H1 (cell line): ENCODE measurements around the gene DENND1A. TPM values are rescaled to one million over a fixed set of nuclear protein-coding genes. Genes with fewer than 3 reads are reported as not detected.

Experiments
- CTCF ChIA-PET: fragments of 300-600 bp; sonication (Branson Sonifier 250); formaldehyde crosslinking; loops from one replicate; lab custom pipeline; 2021; ENCODE audit not compliant: partially characterized antibody; lab: Charles Lee
- POLR2A ChIA-PET: fragments of 300-600 bp; sonication (Branson Sonifier 250); formaldehyde crosslinking; loops from one replicate; lab custom pipeline; 2021; ENCODE audit warnings: inconsistent platforms; ENCODE audit not compliant: partially characterized antibody; lab: Charles Lee
- DNase-seq, 2 experiments: peaks; one replicate each; pipeline versions ENCODE4 v3.0.0 to v3.0.0-alpha.2; 2010 to 2022; ENCODE audit warnings: low spot score in 2 of 2, low read depth in 1 of 2, mixed read lengths in 1 of 2
- FAIRE-seq: peaks from 2 replicates; lab custom pipeline; 2011; peaks lifted over from hg19 to GRCh38; lab: Jason Lieb, UNC
- H2AFZ ChIP-seq: 2 replicates; pipeline ENCODE4 v1.8.1; 2012; ENCODE audit warnings: low read length, inconsistent platforms
- H2AK5ac ChIP-seq: 2 replicates; pipeline ENCODE4 v1.6.1; 2013; ENCODE audit warnings: low read depth, low read length
- H2BK120ac ChIP-seq: replicated peaks from 2 replicates; pipeline ENCODE3; 2013; ENCODE audit warnings: low read depth, low read length, inconsistent platforms
- H2BK12ac ChIP-seq: 2 replicates; pipeline ENCODE4 v1.6.1; 2013; ENCODE audit warnings: low read depth, low read length
- H2BK15ac ChIP-seq: 2 replicates; pipeline ENCODE4 v1.6.1; 2013; ENCODE audit warnings: low read length
- H2BK20ac ChIP-seq: 2 replicates; pipeline ENCODE4 v1.6.1; 2013; ENCODE audit warnings: low read length
- H2BK5ac ChIP-seq: 2 replicates; pipeline ENCODE4 v1.6.1; 2013; ENCODE audit warnings: low read depth, low read length
- H3K14ac ChIP-seq: 2 replicates; pipeline ENCODE4 v1.6.1; 2013; ENCODE audit warnings: inconsistent platforms; ENCODE audit not compliant: insufficient read length
- H3K18ac ChIP-seq: 2 replicates; pipeline ENCODE4 v1.6.1; 2013; ENCODE audit warnings: low read length; ENCODE audit errors: extremely low read depth
- H3K23ac ChIP-seq: 2 replicates; pipeline ENCODE4 v1.6.1; 2013; ENCODE audit warnings: inconsistent platforms; ENCODE audit not compliant: insufficient read length
- H3K23me2 ChIP-seq: 2 replicates; pipeline ENCODE4 v1.6.1; 2013; ENCODE audit warnings: low read depth, low read length
- H3K27ac ChIP-seq: 2 replicates; pipeline ENCODE4 v1.6.1; 2011; ENCODE audit warnings: low read depth, low read length, inconsistent platforms
- H3K27me3 ChIP-seq, 4 experiments: replicated peaks in 1 of 4; 1 replicate in 1 of 4; 2 replicates in 3 of 4; pipeline versions ENCODE4 v1.6.1 to v1.8.1; 2011 to 2013; ENCODE audit warnings: low read length in 3 of 4, mild to moderate bottlenecking in 3 of 4, inconsistent platforms in 2 of 4, mixed read lengths in 2 of 4, moderate library complexity in 1 of 4; ENCODE audit not compliant: control insufficient read depth in 3 of 4, insufficient read depth in 3 of 4; ENCODE audit errors: extremely low read depth in 1 of 4
- H3K36me3 ChIP-seq, 4 experiments: 2 replicates each; pipeline versions ENCODE4 v1.6.1 to v1.8.1; 2011 to 2013; ENCODE audit warnings: mild to moderate bottlenecking in 4 of 4, low read length in 3 of 4, moderate library complexity in 2 of 4, control low read depth in 1 of 4, inconsistent platforms in 1 of 4; ENCODE audit not compliant: insufficient read depth in 4 of 4, control insufficient read depth in 2 of 4
- H3K4ac ChIP-seq: replicated peaks from 2 replicates; pipeline ENCODE3; 2013; ENCODE audit warnings: low read length, low read depth, mixed read lengths, inconsistent platforms; ENCODE audit not compliant: insufficient read length
- H3K4me1 ChIP-seq, 4 experiments: replicated peaks in 1 of 4; 1 replicate in 1 of 4; 2 replicates in 3 of 4; pipeline versions ENCODE4 v1.6.1 to v1.8.1; 2011 to 2013; ENCODE audit warnings: low read length in 3 of 4, inconsistent platforms in 2 of 4, mixed read lengths in 1 of 4; ENCODE audit not compliant: insufficient read depth in 4 of 4, control insufficient read depth in 3 of 4
- H3K4me2 ChIP-seq, 2 experiments: 2 replicates each; pipeline versions ENCODE4 v1.6.1 to v1.8.1; 2011 to 2013; ENCODE audit warnings: low read depth in 2 of 2, low read length in 2 of 2, control low read depth in 1 of 2, inconsistent platforms in 1 of 2, mild to moderate bottlenecking in 1 of 2; ENCODE audit not compliant: insufficient read depth in 1 of 2
- H3K4me3 ChIP-seq, 4 experiments: fragments of 200-600, 300-600 bp in 1 of 4; sonication (generic), shearing (Covaris generic), sonication (Bioruptor Twin) in 1 of 4; 2 replicates each; pipeline versions ENCODE4 v1.5.1 to v1.8.1; 2011 to 2016; ENCODE audit warnings: low read length in 4 of 4, low read depth in 3 of 4, control low read depth in 2 of 4, inconsistent platforms in 2 of 4, mild to moderate bottlenecking in 2 of 4, mixed read lengths in 1 of 4, moderate library complexity in 1 of 4; ENCODE audit not compliant: insufficient read depth in 2 of 4; ENCODE audit errors: extremely low read depth in 1 of 4
- H3K56ac ChIP-seq: replicated peaks from 2 replicates; pipeline ENCODE3; 2013; ENCODE audit warnings: low read depth, mild to moderate bottlenecking, mixed read lengths, low read length, inconsistent platforms; ENCODE audit not compliant: insufficient read length
- H3K79me1 ChIP-seq: 2 replicates; pipeline ENCODE4 v1.6.1; 2013; ENCODE audit warnings: low read depth, low read length, control low read depth
- H3K79me2 ChIP-seq, 2 experiments: 2 replicates each; pipeline versions ENCODE4 v1.6.1 to v1.8.1; 2012 to 2013; ENCODE audit warnings: low read length in 2 of 2, mild to moderate bottlenecking in 2 of 2, inconsistent platforms in 1 of 2; ENCODE audit not compliant: insufficient read depth in 2 of 2, control insufficient read depth in 1 of 2
- H3K9ac ChIP-seq, 4 experiments: replicated peaks in 1 of 4; 1 replicate in 1 of 4; 2 replicates in 3 of 4; pipeline versions ENCODE4 v1.6.1 to v1.8.1; 2011 to 2013; ENCODE audit warnings: low read depth in 3 of 4, low read length in 3 of 4, control low read depth in 2 of 4, mild to moderate bottlenecking in 2 of 4, moderate library complexity in 2 of 4, inconsistent platforms in 1 of 4; ENCODE audit errors: extremely low read depth in 1 of 4
- H3K9me3 ChIP-seq, 2 experiments: 2 replicates each; pipeline versions ENCODE4 v1.6.1 to v1.8.1; 2012 to 2013; ENCODE audit warnings: mild to moderate bottlenecking in 2 of 2, moderate library complexity in 2 of 2, control low read depth in 1 of 2, inconsistent platforms in 1 of 2, low read depth in 1 of 2, low read length in 1 of 2, mixed read lengths in 1 of 2; ENCODE audit not compliant: insufficient read depth in 2 of 2
- H4K20me1 ChIP-seq, 2 experiments: replicated peaks in 1 of 2; 2 replicates each; pipeline versions ENCODE3 to v1.8.1; 2011 to 2013; ENCODE audit warnings: inconsistent platforms in 2 of 2, low read length in 2 of 2, mild to moderate bottlenecking in 1 of 2; ENCODE audit not compliant: insufficient read depth in 2 of 2, control insufficient read depth in 1 of 2
- H4K5ac ChIP-seq: 2 replicates; pipeline ENCODE4 v1.6.1; 2013; ENCODE audit warnings: low read length, low read depth, mixed read lengths, inconsistent platforms; ENCODE audit not compliant: insufficient read length
- H4K8ac ChIP-seq: 2 replicates; pipeline ENCODE4 v1.8.0; 2013; ENCODE audit warnings: mild to moderate bottlenecking, moderate library complexity, low read length, inconsistent platforms; ENCODE audit not compliant: insufficient read depth; ENCODE audit errors: extremely low read depth
- H4K91ac ChIP-seq: replicated peaks from 2 replicates; pipeline ENCODE3; 2013; ENCODE audit warnings: low read length, mixed read lengths, inconsistent platforms; ENCODE audit not compliant: insufficient read length
- CREB1 ChIP-seq: IDR thresholded peaks from 2 replicates; pipeline ENCODE4 v1.6.1; 2012; ENCODE audit warnings: inconsistent platforms
- EGR1 ChIP-seq: IDR thresholded peaks from 2 replicates; pipeline ENCODE4 v1.6.1; 2011; ENCODE audit warnings: low read depth, low read length, borderline replicate concordance
- EZH2 ChIP-seq: fragments of 200-600 bp; sonication (generic); IDR thresholded peaks from 2 replicates; pipeline ENCODE4 v1.7.1; 2012; ENCODE audit warnings: low read depth, mild to moderate bottlenecking, moderate library complexity, low read length, inconsistent platforms; ENCODE audit not compliant: severe bottlenecking
- FOSL1 ChIP-seq: IDR thresholded peaks from 2 replicates; pipeline ENCODE4 v1.6.1; 2011; ENCODE audit warnings: mild to moderate bottlenecking, low read depth, low read length, moderate library complexity; ENCODE audit not compliant: insufficient read depth
- GTF2F1 ChIP-seq: IDR thresholded peaks from 2 replicates; pipeline ENCODE4 v1.6.1; 2012; ENCODE audit warnings: low read depth, low read length, improper control_type of control experiment, borderline replicate concordance
- JUN ChIP-seq: IDR thresholded peaks from 2 replicates; pipeline ENCODE4 v1.6.1; 2011; ENCODE audit warnings: low read depth, mild to moderate bottlenecking, improper control_type of control experiment, low read length
- KDM1A ChIP-seq: fragments of 200-600, 300-600 bp; sonication (generic); IDR thresholded peaks from 2 replicates; pipeline ENCODE4 v1.7.1; 2016; ENCODE audit warnings: mild to moderate bottlenecking, low read length, borderline replicate concordance
- MAFK ChIP-seq: IDR thresholded peaks from 2 replicates; pipeline ENCODE4 v1.6.1; 2012; ENCODE audit warnings: low read depth, mild to moderate bottlenecking, improper control_type of control experiment, low read length
- PHF8 ChIP-seq: fragments of 200-600 bp; sonication (generic); conservative IDR thresholded peaks from 2 replicates; pipeline ENCODE4 v1.7.1; 2012; ENCODE audit warnings: low read depth, mild to moderate bottlenecking, inconsistent platforms, low read length, moderate library complexity
- POU5F1 ChIP-seq: IDR thresholded peaks from 2 replicates; pipeline ENCODE4 v1.6.1; 2011; ENCODE audit warnings: low read depth, mild to moderate bottlenecking, low read length, moderate library complexity
- SIN3A ChIP-seq, 2 experiments: IDR thresholded peaks in 1 of 2; conservative IDR thresholded peaks in 1 of 2; 2 replicates each; pipeline ENCODE4 v1.6.1; 2011 to 2012; ENCODE audit warnings: low read length in 2 of 2, improper control_type of control experiment in 1 of 2, low read depth in 1 of 2, mild to moderate bottlenecking in 1 of 2
- SP4 ChIP-seq: IDR thresholded peaks from 2 replicates; pipeline ENCODE4 v1.6.1; 2012; ENCODE audit warnings: low read length, inconsistent platforms
- YY1 ChIP-seq: IDR thresholded peaks from 2 replicates; pipeline ENCODE4 v1.6.1; 2011; ENCODE audit warnings: low read depth, mild to moderate bottlenecking, low read length
- WGBS, 2 experiments: shearing (Covaris generic) in 1 of 2; methylation state at CpG; one replicate each; pipeline versions ENCODE4 v1.1.6 to v1.1.7; 2013 to 2015; ENCODE audit warnings: low lambda C conversion rate in 2 of 2, mixed read lengths in 2 of 2, inconsistent platforms in 1 of 2, low coverage in 1 of 2, missing lambda C conversion rate in 1 of 2; ENCODE audit not compliant: insufficient replicate concordance in 2 of 2, insufficient coverage in 1 of 2, insufficient read length in 1 of 2; ENCODE audit errors: extremely low coverage in 1 of 2, missing lambda C conversion rate in 1 of 2; 5-methylcytosine and 5-hydroxymethylcytosine counted together
- polyA plus RNA-seq, 7 experiments: library from polyadenylated mRNA; depleted of rRNA in 3 of 7; stranded (reverse) in 5 of 7; unstranded in 2 of 7; fragments of >200 nt in 5 of 7; fragments of 200-250 nt in 2 of 7; gene quantifications; 1 replicate in 5 of 7; 2 replicates in 1 of 7; 4 replicates in 1 of 7; pipeline versions ENCODE4 v1.2.1 to v1.2.3, GENCODE V29; 2011 to 2013; ENCODE audit warnings: missing spikeins in 2 of 7, mixed read lengths in 2 of 7
- total RNA-seq: library from RNA; stranded (reverse); fragmentation: NEBNext Ultra II Directional; extraction: Animal tissue kit (Norgen Biotek cat#: 25700); gene quantifications from 2 replicates; pipeline ENCODE4 v1.2.1, GENCODE V29; 2021

Gene DENND1A
- total and polyA plus RNA-seq, 2 of the 8 experiments (the other 6 are each of a cell fraction or from before 2014, with no cell fraction given): 24.1 to 26.4 TPM

DNA sequence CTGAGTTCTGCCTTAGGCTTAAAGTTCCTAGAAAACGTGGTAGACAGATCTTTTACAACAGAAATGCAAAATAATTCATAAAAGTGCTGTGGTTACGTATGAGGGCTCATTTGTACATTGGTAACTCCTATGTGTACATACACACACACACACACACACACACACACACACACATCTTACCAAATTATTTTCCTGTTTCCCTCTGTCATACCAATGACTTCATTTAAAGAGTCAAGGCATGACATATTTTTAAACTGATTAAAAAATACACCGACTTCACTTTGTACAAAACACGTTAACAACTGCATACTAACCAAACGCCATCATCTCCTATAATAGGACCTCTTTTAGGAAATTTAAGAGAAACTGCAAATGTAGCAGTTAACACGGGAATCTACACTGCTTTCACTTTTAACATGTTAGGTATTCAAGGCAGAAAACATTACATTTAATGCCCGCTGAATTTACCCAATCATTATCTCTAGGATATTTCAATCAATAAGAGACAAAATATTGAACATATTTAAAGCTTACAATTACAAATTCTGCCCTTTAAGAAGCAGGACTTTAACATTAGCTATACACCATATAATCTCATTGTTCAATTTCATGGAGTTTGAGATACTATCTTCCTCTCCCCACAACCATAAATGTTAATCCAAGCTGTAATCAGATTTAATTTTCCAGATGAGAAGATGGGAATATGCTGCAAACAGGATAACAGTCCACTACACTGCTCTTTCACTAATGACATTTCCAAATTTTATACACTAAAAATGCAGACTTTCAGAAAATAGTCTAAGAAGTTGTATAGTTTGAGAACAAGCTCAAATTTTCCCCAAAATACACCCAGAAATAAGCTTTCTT is 133.1 kb downstream of the DENND1A start:
- no peak overlapping the region for H2BK12ac ChIP-seq
- WGBS, 2 experiments: 89% methylated on average over 7 of the region's 7 CpGs; no CpG with 5 or more reads in 1 of the 2 experiments
- H3K4me3 ChIP-seq: no peak overlapping the region
- H2BK5ac ChIP-seq: no peak overlapping the region
- DNase-seq (no peak), FAIRE-seq (no peak)
- no peak overlapping the region for H3K56ac ChIP-seq
- no peaks in the 10 kb centered on the region for H4K20me1 ChIP-seq
- no peak overlapping the region for H3K4ac ChIP-seq
- no peaks in the 10 kb centered on the region for H3K79me1 ChIP-seq
- no peaks in the 10 kb centered on the region for H3K36me3 ChIP-seq
- no peak overlapping the region for H4K8ac ChIP-seq
- H2AFZ ChIP-seq: no peak overlapping the region
- no peaks in the 10 kb centered on the region for H3K9me3 ChIP-seq
- H3K23ac ChIP-seq: no peak overlapping the region
- H2BK20ac ChIP-seq: no peak overlapping the region
- ChIA-PET CTCF (interaction anchor here (1.2 to 1.3 kb wide), 2 partner anchors 11 to 33 kb away, joined by 3 to 5 read pairs; no protein-coding TSS in a partner anchor), POLR2A (no interaction called here)
- no peaks in the 10 kb centered on the region for H3K27me3 ChIP-seq
- H3K18ac ChIP-seq: no peak overlapping the region
- H3K4me2 ChIP-seq: no peak overlapping the region
- H4K91ac ChIP-seq: no peak overlapping the region
- peaks cover 3 to 5% of the 10 kb centered on the region in 2 experiments; a peak in 2 of 4 replicates for H3K79me2 ChIP-seq
- no peak overlapping the region for H3K9ac ChIP-seq
- H2BK120ac ChIP-seq: no peak overlapping the region
- no peaks in the 10 kb centered on the region for H3K23me2 ChIP-seq
- H3K4me1 ChIP-seq: peaks cover 0 to 3% (median 0%) of the 10 kb centered on the region in 4 experiments; a peak in 2 of 7 replicates
- H2BK15ac ChIP-seq: no peak overlapping the region
- no peak overlapping the region for H2AK5ac ChIP-seq
- no peak for TF ChIP-seq EZH2
- TF ChIP-seq FOSL1: no peak
- TF ChIP-seq EGR1: no peak
- no peak for TF ChIP-seq POU5F1
- no peak for TF ChIP-seq JUN
- no peak for TF ChIP-seq SP4
- no peak for TF ChIP-seq MAFK
- TF ChIP-seq YY1: no peak
- TF ChIP-seq GTF2F1: no peak
- TF ChIP-seq CREB1: no peak
- no peak for TF ChIP-seq PHF8
- TF ChIP-seq KDM1A: no peak
- no peak for TF ChIP-seq SIN3A (conservative IDR thresholded peaks at IDR 0.05 in 1 of 2, IDR thresholded peaks at IDR 0.05 in 1 of 2; ENCODE audit: low read depth in 1 of 2, low read length in 2 of 2)
- H3K14ac ChIP-seq: no peak overlapping the region
- H4K5ac ChIP-seq: no peak overlapping the region
- H3K27ac ChIP-seq: no peak overlapping the region
